HG03097 (cell line): ENCODE data around the gene CSMD2.
"Not testable (repeated sequence)": the region's sequence is repeated elsewhere in the genome, so short reads cannot be mapped to it uniquely, and the experiment has no call there.

Experiments
- ATAC-seq: cut with Tn5 transposase; IDR thresholded peaks from one replicate; pipeline ENCODE4 v1.9.1; 2021; ENCODE audit not compliant: unreplicated experiment, low FRiP score

CSMD2 gene

GRCh38 chr1:34016281-34016680, 148.7 kb downstream of the CSMD2 start:
- ATAC-seq, result not testable (repeated sequence)

- ATAC-seq, result no peak
Observed at GRCh38 chr1:34013958-34014737, 150.9 kb downstream of the CSMD2 start.

GRCh38 chr1:34013136-34013535, 151.9 kb downstream of the CSMD2 start:
- ATAC-seq, result no peak

- no peak for ATAC-seq
Observed at GRCh38 chr1:34009340-34009985, 155.6 kb downstream of the CSMD2 start.

- no peak for ATAC-seq
Observed at GRCh38 chr1:34007760-34008159, 157.3 kb downstream of the CSMD2 start.

GRCh38 chr1:34005309-34005708, 159.7 kb downstream of the CSMD2 start:
- ATAC-seq, result no peak

- ATAC-seq, result no peak
Observed at GRCh38 chr1:34002810-34003209, 162.2 kb downstream of the CSMD2 start.

DNA sequence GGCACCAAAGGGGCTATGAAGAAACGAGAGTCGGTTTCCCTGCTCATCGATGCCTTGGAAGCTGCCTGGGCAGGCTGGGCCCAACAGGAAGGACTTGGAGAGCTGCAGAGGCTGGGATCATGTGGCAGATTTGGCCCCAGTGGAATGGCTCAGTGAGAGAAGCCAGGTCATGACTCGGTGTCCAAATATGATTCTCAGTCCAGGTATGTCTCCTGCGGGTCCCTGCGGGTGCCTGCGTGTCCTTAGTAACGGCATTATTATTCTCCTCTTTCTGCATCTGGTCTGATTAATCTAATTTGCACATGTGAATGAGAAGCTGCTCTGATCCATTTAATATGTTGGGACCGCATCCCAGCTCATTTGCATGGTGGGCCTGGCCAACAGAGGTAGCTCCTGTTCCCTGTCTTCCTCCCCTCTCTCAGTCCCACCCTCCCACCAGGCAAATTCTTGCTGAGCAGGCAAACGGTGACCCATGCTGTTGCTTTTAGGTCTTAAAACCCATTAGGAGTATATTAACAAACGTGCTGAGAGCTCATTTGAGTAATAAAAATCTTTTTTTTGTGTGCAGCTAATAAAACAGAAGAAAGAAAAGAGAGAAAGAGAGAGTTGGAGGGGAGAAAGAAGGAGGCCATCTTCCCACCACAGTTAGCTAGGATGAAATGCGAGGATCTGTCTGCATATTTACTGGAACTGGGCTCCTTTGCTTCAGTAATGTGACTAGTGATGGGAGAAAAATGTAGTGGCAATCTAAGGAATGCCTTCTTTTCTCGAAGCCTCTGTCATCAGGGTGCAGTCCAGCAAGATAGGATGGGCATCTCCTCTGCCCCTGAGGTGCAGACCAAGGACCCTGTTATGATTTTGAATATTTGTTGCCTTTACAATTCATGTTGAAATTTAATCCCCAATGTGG, 167.6 kb downstream of the CSMD2 start:
- no peak for ATAC-seq

- ATAC-seq, result no peak
Observed at GRCh38 chr1:33996281-33996680, 168.7 kb downstream of the CSMD2 start.

DNA sequence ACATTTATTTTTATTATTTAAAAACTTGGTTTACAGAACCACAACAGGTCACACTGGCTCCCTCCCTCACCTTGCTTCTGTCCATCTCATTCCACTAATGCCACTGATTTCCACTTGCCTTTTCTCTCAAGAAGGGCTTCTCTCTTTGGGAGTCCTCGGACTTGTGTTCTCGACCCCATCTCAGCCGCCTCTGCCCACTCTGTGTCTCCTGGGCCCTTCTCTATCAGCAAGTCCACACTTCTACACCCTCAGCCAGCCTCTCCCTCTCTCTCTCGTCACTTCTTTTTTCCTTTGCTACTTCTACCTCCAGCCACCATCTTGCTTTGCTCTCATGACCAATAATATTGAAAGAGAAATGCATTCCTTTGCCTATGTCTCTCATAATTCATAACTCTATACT, 171.7 kb downstream of the CSMD2 start:
- ATAC-seq, result no peak

DNA sequence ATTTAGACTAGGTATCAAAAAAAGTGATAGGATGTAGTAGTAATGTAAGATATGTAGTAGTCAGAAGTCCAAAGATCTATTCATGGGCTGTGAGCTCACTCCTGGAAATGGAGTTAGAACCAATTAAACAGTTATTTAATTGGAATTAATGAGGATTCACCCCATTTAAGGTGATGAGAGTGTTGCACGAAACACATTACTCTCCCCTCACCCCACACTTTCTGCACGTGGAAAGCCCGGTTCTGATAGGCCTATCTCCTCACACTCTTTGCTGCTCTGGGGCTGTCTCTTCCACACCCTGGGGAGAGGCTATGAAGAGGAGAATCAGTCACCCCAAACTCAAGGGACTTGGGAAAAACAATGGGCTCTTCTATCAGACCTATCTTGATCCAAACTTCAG, 174.7 kb downstream of the CSMD2 start:
- ATAC-seq, result no peak

- no peak for ATAC-seq
Observed at GRCh38 chr1:33988161-33988560, 176.9 kb downstream of the CSMD2 start.

DNA sequence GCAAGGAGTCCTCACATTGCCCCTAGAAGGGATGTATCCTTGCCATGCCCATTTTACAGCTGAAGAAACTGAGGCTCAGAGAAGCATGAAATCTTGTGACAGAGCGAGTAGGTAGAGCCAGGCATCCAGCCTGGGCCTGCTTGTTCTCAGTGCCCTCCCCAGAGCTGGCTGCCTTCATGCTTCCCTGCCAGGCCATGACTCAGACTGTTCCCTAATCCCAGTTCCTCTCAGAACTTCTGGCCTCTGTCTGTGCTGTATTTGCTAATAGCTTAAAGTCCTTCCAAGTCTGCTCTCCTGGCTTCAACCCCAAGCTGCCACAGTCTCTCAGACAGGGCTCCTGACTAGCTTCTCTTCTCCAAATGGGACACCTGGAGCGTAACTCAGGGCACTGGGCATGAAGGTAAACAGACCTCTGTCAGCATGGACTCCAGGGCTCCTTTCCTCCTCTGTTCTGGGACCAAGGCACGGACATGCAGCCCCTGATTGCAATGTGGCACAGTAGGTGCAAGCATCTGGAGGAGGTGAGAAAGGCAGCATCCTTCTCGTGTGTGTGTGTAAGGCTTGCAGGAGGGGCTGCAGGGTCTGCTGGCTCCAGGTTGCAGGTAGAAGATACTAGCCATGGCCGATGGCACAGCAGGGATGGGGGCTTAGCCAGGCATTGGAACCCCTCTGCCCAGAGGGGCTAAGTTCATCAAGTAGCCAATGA, 178.5 kb downstream of the CSMD2 start:
- ATAC-seq, result no peak

DNA sequence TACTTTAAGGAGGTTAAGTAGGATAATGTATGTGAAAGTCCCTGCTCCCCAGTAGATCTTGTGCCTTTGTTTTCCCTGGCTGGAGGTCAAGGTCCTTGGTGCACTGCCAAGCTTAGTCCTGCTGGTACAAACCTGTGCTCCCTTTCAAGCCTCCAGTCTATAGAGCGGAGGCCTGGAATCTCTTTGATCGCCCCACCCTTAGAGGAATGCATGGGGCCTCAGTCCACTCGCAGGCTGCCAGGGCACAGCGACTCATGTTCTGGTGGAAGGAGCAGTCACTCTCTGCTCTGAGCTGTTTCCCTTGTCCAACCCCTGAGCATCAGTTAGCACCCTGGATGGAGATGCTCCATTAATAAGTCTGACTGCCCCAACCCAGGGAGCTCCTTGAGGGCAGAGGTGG, 179.4 kb downstream of the CSMD2 start:
- ATAC-seq, result no peak

GRCh38 chr1:33984906-33985565, 180.0 kb downstream of the CSMD2 start:
- no peak for ATAC-seq

- no peak for ATAC-seq
Observed at GRCh38 chr1:33982419-33982818, 182.6 kb downstream of the CSMD2 start.

GRCh38 chr1:33979341-33979740, 185.7 kb downstream of the CSMD2 start:
- ATAC-seq, result no peak

DNA sequence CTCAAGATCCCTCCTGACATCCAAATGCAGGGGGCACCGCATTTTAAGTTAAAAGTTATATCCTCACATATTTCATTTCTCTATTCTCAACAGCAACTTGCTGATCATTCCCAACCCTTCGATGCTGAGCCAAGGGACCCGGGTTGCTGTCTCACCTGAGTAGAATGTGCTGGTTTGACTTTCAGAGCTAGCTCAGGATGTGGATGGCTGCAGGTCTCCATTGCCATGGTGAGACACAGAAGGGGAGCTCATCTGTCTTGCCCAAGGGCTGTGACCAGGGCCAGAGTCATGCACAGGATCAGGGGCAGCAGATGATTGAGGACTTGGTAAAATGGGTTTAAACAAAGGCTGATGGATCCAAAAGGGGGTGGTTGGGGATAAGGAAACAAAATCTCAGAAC, 189.1 kb downstream of the CSMD2 start:
- no peak for ATAC-seq

- no peak for ATAC-seq
Observed at GRCh38 chr1:33973799-33974545, 191.1 kb downstream of the CSMD2 start.
